Umbilical cord (tissue), 2 donors: ENCODE results near the gene IMPDH1. TPM values are rescaled to one million over a fixed set of nuclear protein-coding genes. Genes with fewer than 3 reads are reported as not detected.

Experiments
- DNase-seq: peaks from one replicate; pipeline ENCODE4 v3.0.0-alpha.2; 2015; ENCODE audit warnings: low spot score
- total RNA-seq: library from RNA; depleted of rRNA; stranded (reverse); fragments of >200 nt; gene quantifications from one replicate; pipeline ENCODE4 v1.2.3, GENCODE V29; 2014; ENCODE audit warnings: low replicate concordance; ENCODE audit not compliant: insufficient read depth

Gene IMPDH1
- total RNA-seq, 1 donor from 2014 or later = 35.6 TPM

GRCh38 chr7:128434413-128435326, 24.9 kb upstream of the IMPDH1 start:
- DNase-seq = no peak

- DNase-seq = no peak
Observed at GRCh38 chr7:128431754-128432153, 22.0 kb upstream of the IMPDH1 start.

GRCh38 chr7:128431221-128431620, 21.4 kb upstream of the IMPDH1 start:
- DNase-seq = no peak

GRCh38 chr7:128430207-128430606, 20.4 kb upstream of the IMPDH1 start:
- no peak for DNase-seq

- DNase-seq = peak; percentile 70
Observed at GRCh38 chr7:128427289-128427891, 17.6 kb upstream of the IMPDH1 start.

- DNase-seq = peak; percentile 68
Observed at GRCh38 chr7:128425850-128426249, 16.1 kb upstream of the IMPDH1 start.

- DNase-seq = no peak
Observed at GRCh38 chr7:128424686-128425275, 15.0 kb upstream of the IMPDH1 start.

- DNase-seq = no peak
Observed at GRCh38 chr7:128422842-128423241, 13.1 kb upstream of the IMPDH1 start.

GRCh38 chr7:128422037-128422436, 12.3 kb upstream of the IMPDH1 start:
- DNase-seq = no peak

- no peak for DNase-seq
Observed at GRCh38 chr7:128421384-128421783, 11.6 kb upstream of the IMPDH1 start.

GRCh38 chr7:128420773-128421172, 11.0 kb upstream of the IMPDH1 start:
- DNase-seq = peak; percentile 23

GRCh38 chr7:128419257-128419656, 9.5 kb upstream of the IMPDH1 start:
- no peak for DNase-seq

GRCh38 chr7:128417071-128417470, 7.3 kb upstream of the IMPDH1 start:
- no peak for DNase-seq

GRCh38 chr7:128415217-128415785, 5.5 kb upstream of the IMPDH1 start:
- no peak for DNase-seq

- DNase-seq = no peak
Observed at GRCh38 chr7:128410451-128410753, 620 bp upstream of the IMPDH1 start.

GRCh38 chr7:128408709-128409595, 830 bp downstream of the IMPDH1 start:
- peak; percentile 89 for DNase-seq

GRCh38 chr7:128407751-128408708, 1.8 kb downstream of the IMPDH1 start:
- peak; percentile 76 for DNase-seq

GRCh38 chr7:128407233-128407589, 2.6 kb downstream of the IMPDH1 start:
- no peak for DNase-seq

- no peak for DNase-seq
Observed at GRCh38 chr7:128406314-128407232, 3.2 kb downstream of the IMPDH1 start.
